Bronchial epithelial cell (primary cell): ENCODE data around the gene WFDC11. TPM values are rescaled to one million over a fixed set of nuclear protein-coding genes. Genes with fewer than 3 reads are reported as not detected.
"Not testable (repeated sequence)": the region's sequence is repeated elsewhere in the genome, so short reads cannot be mapped to it uniquely, and the experiment has no call there.

ENCODE experiments used
- DNase-seq: peaks from one replicate; pipeline ENCODE4 v3.0.0-alpha.2; 2010; ENCODE audit warnings: low read depth
- FAIRE-seq: peaks from 2 replicates; lab custom pipeline; 2011; peaks lifted over from hg19 to GRCh38; lab: Jason Lieb, UNC
- H3K27me3 ChIP-seq: 2 replicates; pipeline ENCODE4 v1.5.1; 2011; ENCODE audit warnings: low read length; ENCODE audit not compliant: control insufficient read depth, insufficient read depth
- H3K36me3 ChIP-seq: 2 replicates; pipeline ENCODE4 v1.5.1; 2011; ENCODE audit warnings: low read length; ENCODE audit not compliant: control insufficient read depth, insufficient read depth
- H3K4me3 ChIP-seq: 2 replicates; pipeline ENCODE4 v1.5.1; 2011; ENCODE audit warnings: mild to moderate bottlenecking, low read depth, low read length, control low read depth
- CTCF ChIP-seq: IDR thresholded peaks from 2 replicates; pipeline ENCODE4 v1.5.1; 2011; ENCODE audit warnings: mild to moderate bottlenecking, moderate library complexity, low read length, control low read depth, inconsistent platforms; ENCODE audit not compliant: insufficient read depth, severe bottlenecking
- total RNA-seq: library from RNA; depleted of rRNA; stranded (reverse); fragments of >200 nt; gene quantifications from 2 replicates; pipeline ENCODE4 v1.2.1, GENCODE V29; 2014

The WFDC11 gene
- not detected in 2 replicates for total RNA-seq

- no peak for TF ChIP-seq CTCF
- FAIRE-seq (no peak), DNase-seq (no peak)
These were observed at the start of gene WFDC11 for GRCh38 chr20:45670139-45670538. WFDC11 (minus strand) TSS chr20:45670239; CDS start chr20:45650600, 19,639 bp downstream.

GRCh38 chr20:45716141-45716688, 46.2 kb upstream of the WFDC11 start:
- H3K4me3 ChIP-seq, H3K27me3 ChIP-seq, DNase-seq, FAIRE-seq, H3K36me3 ChIP-seq: not testable (repeated sequence)

More at GRCh38 chr20:45670139-45670538, at the start of gene WFDC11:
- Histone ChIP-seq H3K4me3 (no peak within 1 kb of the TSS), H3K36me3 (no peaks in the 10 kb centered on the region), H3K27me3 (no peaks in the 10 kb centered on the region)

GRCh38 chr20:45704969-45705637, 35.1 kb upstream of the WFDC11 start, which contains the start of gene WFDC10B:
WFDC10B (minus strand) TSS chr20:45705019; CDS start chr20:45685992, 19,027 bp downstream.
- DNase-seq: peak; percentile 37
- Histone ChIP-seq H3K27me3 (peaks cover 6% of the 10 kb centered on the region), H3K4me3 (no peak within 1 kb of the TSS), H3K36me3 (no peaks in the 10 kb centered on the region)
- no peak for TF ChIP-seq CTCF
- no peak for FAIRE-seq

GRCh38 chr20:45701873-45702272, 31.8 kb upstream of the WFDC11 start, which contains the start of gene WFDC13:
WFDC13 (plus strand) TSS chr20:45702038; CDS start chr20:45702124, 86 bp downstream.
- DNase-seq (no peak), FAIRE-seq (no peak)
- no peak within 1 kb of the TSS for H3K4me3 ChIP-seq
- no peak for TF ChIP-seq CTCF
- H3K36me3 ChIP-seq: no peaks in the 10 kb centered on the region
- H3K27me3 ChIP-seq: no peaks in the 10 kb centered on the region

- no peaks in the 10 kb centered on the region for H3K36me3 ChIP-seq
- no peak for TF ChIP-seq CTCF
- H3K27me3 ChIP-seq: no peaks in the 10 kb centered on the region
- no peak for FAIRE-seq
- DNase-seq: no peak
- H3K4me3 ChIP-seq: no peak overlapping the region
These were observed 31.1 kb upstream of the WFDC11 start for GRCh38 chr20:45701104-45701503.

GRCh38 chr20:45695496-45695895, 25.5 kb upstream of the WFDC11 start:
- no peak overlapping the region for H3K4me3 ChIP-seq
- FAIRE-seq (no peak), DNase-seq (peak; percentile 57)
- no peak for TF ChIP-seq CTCF
- H3K27me3 ChIP-seq: no peaks in the 10 kb centered on the region
- H3K36me3 ChIP-seq: no peaks in the 10 kb centered on the region

- not testable (repeated sequence) for FAIRE-seq, H3K4me3 ChIP-seq, H3K36me3 ChIP-seq, H3K27me3 ChIP-seq, DNase-seq
These were observed 23.3 kb upstream of the WFDC11 start for GRCh38 chr20:45693346-45693745.
